Measurements from ENCODE around the gene NDUFAF5. TPM values are rescaled to one million over a fixed set of nuclear protein-coding genes. Genes with fewer than 3 reads are reported as not detected.

The NDUFAF5 gene
- total RNA-seq, 4 donors from 2014 or later, result 10.4 to 17.5 (median 12.9) TPM

DNA sequence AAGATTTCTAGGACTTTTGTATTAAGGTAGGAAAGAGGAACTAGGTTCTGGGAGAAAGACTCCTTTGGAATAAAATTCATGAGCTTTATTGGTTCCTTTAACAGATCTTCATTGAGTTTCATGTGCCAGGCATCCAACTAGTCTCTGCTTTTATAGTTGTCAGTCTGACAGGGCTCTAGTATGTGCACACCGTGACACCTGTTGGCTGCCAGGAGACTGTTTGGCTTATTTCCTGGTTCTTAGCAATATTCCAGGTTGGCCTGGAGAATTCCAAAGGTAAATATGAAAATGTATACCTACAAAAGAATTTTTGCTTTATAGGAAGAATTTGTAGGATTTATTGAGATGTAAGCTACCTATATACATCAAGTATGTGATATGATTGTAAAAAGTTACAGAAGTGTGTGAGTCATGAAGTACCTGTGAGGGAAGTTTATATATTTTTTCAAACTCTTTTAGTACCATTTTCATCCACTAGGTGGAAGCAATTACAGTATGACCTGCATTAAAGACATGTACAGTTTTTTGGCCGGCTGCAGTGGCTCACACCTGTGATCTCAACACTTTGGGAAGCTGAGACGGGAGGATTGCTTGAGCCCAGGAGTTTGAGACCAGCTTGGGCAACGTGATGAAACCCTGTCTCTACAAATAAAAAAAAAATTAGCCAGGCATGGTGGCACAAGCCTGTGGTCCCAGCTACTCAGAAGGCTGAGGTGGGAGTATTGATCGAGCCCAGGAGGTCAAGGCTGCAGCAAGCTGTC lies 35.2 kb downstream of the NDUFAF5 start:
- H3K4me3 ChIP-seq (ENCODE audit: low read depth, poor library complexity, severe bottlenecking), result no peak overlapping the region
- TF ChIP-seq, protein P1, sequence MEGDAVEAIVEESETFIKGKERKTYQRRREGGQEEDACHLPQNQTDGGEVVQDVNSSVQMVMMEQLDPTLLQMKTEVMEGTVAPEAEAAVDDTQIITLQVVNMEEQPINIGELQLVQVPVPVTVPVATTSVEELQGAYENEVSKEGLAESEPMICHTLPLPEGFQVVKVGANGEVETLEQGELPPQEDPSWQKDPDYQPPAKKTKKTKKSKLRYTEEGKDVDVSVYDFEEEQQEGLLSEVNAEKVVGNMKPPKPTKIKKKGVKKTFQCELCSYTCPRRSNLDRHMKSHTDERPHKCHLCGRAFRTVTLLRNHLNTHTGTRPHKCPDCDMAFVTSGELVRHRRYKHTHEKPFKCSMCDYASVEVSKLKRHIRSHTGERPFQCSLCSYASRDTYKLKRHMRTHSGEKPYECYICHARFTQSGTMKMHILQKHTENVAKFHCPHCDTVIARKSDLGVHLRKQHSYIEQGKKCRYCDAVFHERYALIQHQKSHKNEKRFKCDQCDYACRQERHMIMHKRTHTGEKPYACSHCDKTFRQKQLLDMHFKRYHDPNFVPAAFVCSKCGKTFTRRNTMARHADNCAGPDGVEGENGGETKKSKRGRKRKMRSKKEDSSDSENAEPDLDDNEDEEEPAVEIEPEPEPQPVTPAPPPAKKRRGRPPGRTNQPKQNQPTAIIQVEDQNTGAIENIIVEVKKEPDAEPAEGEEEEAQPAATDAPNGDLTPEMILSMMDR (IDR thresholded peaks at IDR 0.05), result no peak
- TF ChIP-seq POLR2A (IDR thresholded peaks at IDR 0.05), result no peak
- DNase-seq (ENCODE audit: low spot score in 2 of 2), result no peak
- intact Hi-C loops (cut with DNase I; ENCODE audit: low total_unique reads), result loop anchor here (2.0 kb wide), 1 partner anchor 235 kb away; no protein-coding TSS in a partner anchor
- WGBS, 2 donors, result 28 to 36% methylated on average over 5 of the region's 5 CpGs

DNA sequence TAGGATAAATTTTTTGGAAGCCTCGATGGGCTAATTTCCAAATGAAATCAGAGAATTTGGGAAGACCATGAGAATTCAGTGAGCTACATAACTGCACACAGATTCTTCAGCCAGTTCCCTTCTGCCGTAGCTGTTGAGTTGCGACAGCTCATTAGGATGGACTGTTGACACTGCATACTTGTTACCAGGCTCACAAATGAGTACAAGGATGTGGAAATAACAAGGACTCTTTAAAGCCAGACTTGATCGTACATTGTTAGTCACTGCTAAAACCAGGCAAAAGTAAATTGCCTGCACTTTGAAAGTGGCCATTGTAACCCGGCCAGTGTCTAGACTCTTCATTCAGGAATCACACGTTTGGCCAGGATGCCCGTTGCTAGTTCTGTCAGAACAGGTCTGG lies 37.0 kb downstream of the NDUFAF5 start:
- intact Hi-C loops (cut with DNase I; ENCODE audit: low total_unique reads), result loop anchor here (2.0 kb wide), 1 partner anchor 233 kb away; no protein-coding TSS in a partner anchor
- no peak overlapping the region for H3K4me3 ChIP-seq (ENCODE audit: low read depth, poor library complexity, severe bottlenecking)
- TF ChIP-seq POLR2A (IDR thresholded peaks at IDR 0.05), result no peak
- TF ChIP-seq, protein P1 (IDR thresholded peaks at IDR 0.05), result no peak
- peak in 1 of 2 donors; percentile 22 for DNase-seq (ENCODE audit: low spot score in 2 of 2)
- 75% methylated on average over 7 of the region's 7 CpGs for WGBS, 2 donors

DNA sequence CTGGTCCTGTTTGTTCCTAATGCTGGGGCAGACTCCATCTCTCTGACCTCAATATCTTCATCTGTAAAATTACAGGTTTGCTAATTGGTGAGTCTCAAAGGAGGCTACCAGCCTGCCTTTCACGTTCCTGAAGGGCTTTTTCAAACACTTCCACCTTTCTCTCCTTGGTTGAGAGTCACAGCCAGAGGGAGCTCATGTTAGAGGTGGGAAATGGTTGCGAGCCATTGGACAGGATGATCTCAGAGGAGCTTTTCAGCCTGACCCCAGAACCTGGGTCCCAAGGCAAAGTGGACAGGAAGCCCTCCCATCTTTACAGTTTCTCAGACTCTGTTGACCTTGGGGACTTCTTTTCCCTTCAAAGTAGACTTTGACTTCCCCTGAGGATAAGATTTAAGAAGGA lies 37.6 kb downstream of the NDUFAF5 start:
- intact Hi-C loops (cut with DNase I; ENCODE audit: low total_unique reads), result no loop called here
- no peak for DNase-seq (ENCODE audit: low spot score in 2 of 2)
- WGBS, 2 donors, result 73 to 78% methylated on average over 2 of the region's 2 CpGs
- TF ChIP-seq, protein P1 (IDR thresholded peaks at IDR 0.05), result no peak
- no peak for TF ChIP-seq POLR2A (IDR thresholded peaks at IDR 0.05)
- no peak overlapping the region for H3K4me3 ChIP-seq (ENCODE audit: low read depth, poor library complexity, severe bottlenecking)

DNA sequence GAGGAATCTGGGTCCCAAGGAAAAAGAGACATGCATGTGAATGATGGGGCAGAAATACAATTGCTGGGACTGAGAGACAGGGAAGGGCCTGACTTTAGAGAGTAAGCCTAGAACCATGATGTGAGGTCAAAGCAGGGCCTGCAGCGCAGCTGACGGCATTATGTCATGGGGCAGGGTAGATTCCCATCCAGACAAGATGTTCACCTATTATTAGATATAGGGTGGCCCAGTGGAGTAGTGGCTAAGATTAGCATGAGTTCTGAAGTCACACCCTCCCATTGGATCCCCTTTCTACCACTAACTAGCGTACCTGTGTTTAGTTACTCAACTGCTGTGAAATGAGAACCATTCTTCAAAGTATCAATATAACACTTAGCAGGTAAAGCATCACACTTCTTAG lies 39.6 kb downstream of the NDUFAF5 start:
- intact Hi-C loops (cut with DNase I; ENCODE audit: low total_unique reads), result no loop called here
- no peak for DNase-seq (ENCODE audit: low spot score in 2 of 2)

DNA sequence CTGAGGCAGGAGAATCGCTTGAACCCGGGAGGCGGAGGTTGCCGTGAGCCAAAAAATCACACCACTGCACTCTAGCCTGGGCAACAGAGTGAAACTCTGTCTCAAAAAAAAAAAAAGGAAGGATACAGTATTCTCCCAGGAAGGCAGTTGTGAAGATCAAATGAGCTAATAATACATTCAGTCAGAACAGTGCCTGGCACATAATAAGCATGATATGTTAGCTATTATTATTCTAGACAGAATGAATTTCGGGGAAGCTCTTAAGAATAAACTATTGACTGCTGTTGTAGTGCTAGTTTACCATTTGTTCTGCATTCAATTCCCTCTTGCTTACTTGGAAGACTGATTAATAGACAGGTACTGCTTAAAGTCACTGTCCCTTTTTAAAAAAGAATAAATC lies 40.6 kb downstream of the NDUFAF5 start:
- H3K4me3 ChIP-seq (ENCODE audit: low read depth, poor library complexity, severe bottlenecking), result no peak overlapping the region
- TF ChIP-seq POLR2A (IDR thresholded peaks at IDR 0.05), result no peak
- TF ChIP-seq, protein P1 (IDR thresholded peaks at IDR 0.05), result no peak
- no peak for DNase-seq (ENCODE audit: low spot score in 2 of 2)
- intact Hi-C loops (cut with DNase I; ENCODE audit: low total_unique reads), result no loop called here
- 69 to 86% methylated on average over 4 to 5 of the region's 5 CpGs for WGBS, 2 donors

More for the DNA sequence above, 39.6 kb downstream of the NDUFAF5 start:
- no peak for TF ChIP-seq POLR2A (IDR thresholded peaks at IDR 0.05)
- TF ChIP-seq, protein P1 (IDR thresholded peaks at IDR 0.05), result no peak
- H3K4me3 ChIP-seq (ENCODE audit: low read depth, poor library complexity, severe bottlenecking), result no peak overlapping the region
- 94 to 100% methylated on average over 3 of the region's 3 CpGs for WGBS, 2 donors

All from lower leg skin (tissue), 4 donors.